HuH-7 (cell line): ENCODE measurements around the gene DAB1.

Source experiments
- DNase-seq: peaks from one replicate; pipeline ENCODE4 v3.0.0; 2011; ENCODE audit warnings: low spot score

DAB1 gene

GRCh38 chr1:57423656-57424211, at the start of gene DAB1:
TSS of gene DAB1 (minus strand) at chr1:57424060. CDS start at chr1:57291030, 133,030 bp downstream.
- DNase-seq, result peak; percentile 59

- no peak for DNase-seq
Measured at GRCh38 chr1:57473448-57473847, 49.6 kb upstream of the DAB1 start.

- no peak for DNase-seq
Measured at GRCh38 chr1:57471995-57472394, 48.1 kb upstream of the DAB1 start.

- no peak for DNase-seq
Measured at GRCh38 chr1:57470036-57470435, 46.2 kb upstream of the DAB1 start.

- no peak for DNase-seq
Measured at GRCh38 chr1:57468641-57469523, 45.0 kb upstream of the DAB1 start.

GRCh38 chr1:57467830-57468229, 44.0 kb upstream of the DAB1 start:
- no peak for DNase-seq

- peak; percentile 12 for DNase-seq
Measured at GRCh38 chr1:57464756-57465155, 40.9 kb upstream of the DAB1 start.

- DNase-seq, result no peak
Measured at GRCh38 chr1:57463343-57463742, 39.5 kb upstream of the DAB1 start.

- DNase-seq, result no peak
Measured at GRCh38 chr1:57461405-57461804, 37.5 kb upstream of the DAB1 start.

- DNase-seq, result no peak
Measured at GRCh38 chr1:57451516-57451915, 27.7 kb upstream of the DAB1 start.

GRCh38 chr1:57450981-57451380, 27.1 kb upstream of the DAB1 start:
- DNase-seq, result no peak

GRCh38 chr1:57447551-57447950, 23.7 kb upstream of the DAB1 start:
- no peak for DNase-seq

- DNase-seq, result no peak
Measured at GRCh38 chr1:57443004-57443403, 19.1 kb upstream of the DAB1 start.

- no peak for DNase-seq
Measured at GRCh38 chr1:57440096-57440495, 16.2 kb upstream of the DAB1 start.

- DNase-seq, result no peak
Measured at GRCh38 chr1:57431400-57431799, 7.5 kb upstream of the DAB1 start.

GRCh38 chr1:57424231-57425027, 569 bp upstream of the DAB1 start:
- DNase-seq, result peak; percentile 75

GRCh38 chr1:57423135-57423655, 665 bp downstream of the DAB1 start:
- DNase-seq, result peak; percentile 32

- peak; percentile 64 for DNase-seq
Measured at GRCh38 chr1:57422271-57423134, 1.4 kb downstream of the DAB1 start.

GRCh38 chr1:57421806-57422205, 2.1 kb downstream of the DAB1 start:
- DNase-seq, result no peak

GRCh38 chr1:57420981-57421785, 2.7 kb downstream of the DAB1 start:
- no peak for DNase-seq

- DNase-seq, result no peak
Measured at GRCh38 chr1:57418971-57419370, 4.9 kb downstream of the DAB1 start.
